Gastroesophageal sphincter (tissue), 4 donors: ENCODE measurements around the gene HADHB. TPM values are rescaled to one million over a fixed set of nuclear protein-coding genes. Genes with fewer than 3 reads are reported as not detected.
"Not testable (repeated sequence)": the region's sequence is repeated elsewhere in the genome, so short reads cannot be mapped to it uniquely, and the experiment has no call there.

Source experiments
- ATAC-seq: fragments of 150-250 bp; one replicate; pipeline ENCODE4 v1.9.1; 2016; ENCODE audit warnings: mild to moderate bottlenecking, moderate library complexity
- H3K27ac ChIP-seq, 4 donors: fragments of 200-600 bp; sonication (generic) in 3 of 4; 1 replicate in 3 of 4; 2 replicates in 1 of 4; pipeline ENCODE4 v1.5.1; 2016 to 2019
- H3K27me3 ChIP-seq: fragments of 200-600 bp; sonication (generic); one replicate; pipeline ENCODE4 v1.5.1; 2019
- H3K36me3 ChIP-seq, 2 donors: fragments of 200-600 bp; sonication (generic); one replicate each; pipeline ENCODE4 v1.5.1; 2019; ENCODE audit warnings: control low read depth in 1 of 2
- H3K4me1 ChIP-seq, 3 donors: fragments of 200-600 bp; sonication (generic); 1 replicate in 2 of 3; 2 replicates in 1 of 3; pipeline ENCODE4 v1.5.1; 2016 to 2019; ENCODE audit warnings: control low read depth in 2 of 3
- H3K4me3 ChIP-seq, 2 donors: fragments of 200-600 bp; sonication (generic); one replicate each; pipeline ENCODE4 v1.5.1; 2019; ENCODE audit warnings: mild to moderate bottlenecking in 1 of 2, moderate library complexity in 1 of 2
- H3K9me3 ChIP-seq, 3 donors: fragments of 200-600 bp; sonication (generic); one replicate each; pipeline ENCODE4 v1.5.1; 2017 to 2019; ENCODE audit warnings: control low read depth in 2 of 3
- EP300 ChIP-seq: sonication (generic); formaldehyde crosslinking; IDR thresholded peaks from one replicate; pipeline ENCODE4 v1.6.1; 2017; ENCODE audit warnings: antibody characterized with exemption, mild to moderate bottlenecking
- POLR2A ChIP-seq, 2 donors: fragments of 450-650 bp; IDR thresholded peaks; one replicate each; pipeline ENCODE4 v1.6.1; 2017; ENCODE audit warnings: antibody characterized with exemption in 2 of 2, mild to moderate bottlenecking in 2 of 2, moderate library complexity in 1 of 2
- POLR2AphosphoS5 ChIP-seq: sonication (generic); formaldehyde crosslinking; IDR thresholded peaks from one replicate; pipeline ENCODE4 v1.6.1; 2017; ENCODE audit warnings: antibody characterized with exemption
- WGBS, 2 donors: methylation state at CpG; one replicate each; pipeline ENCODE4 v1.1.5; 2018; ENCODE audit warnings: low coverage in 1 of 2; 5-methylcytosine and 5-hydroxymethylcytosine counted together
- total RNA-seq, 4 donors: library from RNA; depleted of rRNA; stranded (reverse); fragments of >200 nt; gene quantifications; one replicate each; pipeline ENCODE4 v1.1.0, GENCODE V29; 2016
- TF ChIP-seq, protein P1 (sequence below), 4 experiments: fragments of 200-600 bp in 2 of 4; fragments of 450-650 bp in 2 of 4; sonication (generic) in 1 of 4; IDR thresholded peaks; one replicate each; pipeline ENCODE4 v1.5.1; 2017 to 2019; ENCODE audit warnings: antibody characterized with exemption in 4 of 4, mild to moderate bottlenecking in 2 of 4, moderate library complexity in 2 of 4

The HADHB gene
- total RNA-seq, 4 donors from 2014 or later, result 127 to 358 (median 218) TPM

DNA sequence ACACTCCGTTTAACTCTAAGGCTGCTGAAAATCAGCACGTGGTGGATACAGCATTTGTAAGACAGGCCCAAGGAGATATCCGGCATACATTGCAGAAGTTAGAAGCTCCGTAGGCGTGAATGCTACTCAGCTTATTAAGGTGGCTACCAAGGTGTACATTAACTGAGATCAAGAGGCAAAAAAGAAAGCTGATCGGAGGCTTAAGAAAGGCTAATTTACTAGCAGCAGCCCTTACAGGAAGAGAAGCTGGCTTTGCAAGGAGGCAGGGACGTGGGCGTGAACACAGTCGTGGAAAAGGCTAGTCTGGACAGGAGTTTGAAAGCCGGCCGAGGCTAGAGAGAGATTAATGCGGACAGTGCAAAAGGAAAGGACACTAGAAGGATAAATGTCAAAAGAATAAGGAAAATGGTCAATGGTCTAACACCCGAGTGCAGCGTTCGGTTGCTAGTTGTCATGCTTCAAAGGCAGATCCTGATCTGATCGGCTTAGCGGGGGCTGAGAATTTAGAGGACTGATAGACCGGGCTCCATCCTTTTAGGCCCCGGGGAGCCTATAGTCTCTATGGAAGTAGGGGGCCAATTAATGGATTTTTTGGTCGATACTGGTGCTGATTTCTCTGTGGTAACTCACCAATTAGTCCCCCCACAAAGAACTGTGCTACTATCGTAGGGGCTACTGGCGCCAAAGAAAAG is 55.6 kb downstream of the HADHB start:
- 27 to 30% methylated on average over 21 to 22 of the region's 22 CpGs for WGBS, 2 donors
- peak overlapping the region; percentile 55 to 57 for H3K4me3 ChIP-seq

DNA sequence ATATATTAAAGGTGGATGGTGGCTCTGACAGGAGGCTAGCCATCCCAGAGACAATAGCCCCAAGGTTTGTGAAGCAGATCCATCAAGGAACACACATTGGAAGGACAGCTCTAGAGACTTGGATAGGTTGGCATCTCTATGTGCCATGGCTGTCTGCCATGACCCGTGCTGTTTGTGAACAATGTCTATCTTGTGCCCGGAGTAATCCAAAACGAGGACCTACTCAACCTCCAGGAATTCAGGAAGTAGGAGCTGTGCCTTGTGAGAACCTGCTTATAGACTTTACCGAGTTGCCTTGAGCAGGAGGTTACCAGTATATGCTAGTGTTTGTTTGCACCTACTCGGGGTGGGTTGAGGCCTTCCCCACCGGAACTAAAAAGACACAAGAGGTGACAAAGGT is 58.1 kb downstream of the HADHB start:
- Histone ChIP-seq H3K4me3 (no peak overlapping the region), H3K9me3 (no peaks in the 10 kb centered on the region), H3K27me3 (no peaks in the 10 kb centered on the region), H3K4me1 (peaks cover 0 to 25% (median 6%) of the 10 kb centered on the region in 3 donors), H3K36me3 (no peaks in the 10 kb centered on the region), H3K27ac (no peak overlapping the region)
- TF ChIP-seq POLR2A (IDR thresholded peaks at IDR 0.05) (no peak), EP300 (no peak), POLR2AphosphoS5 (no peak)
- TF ChIP-seq, protein P1, sequence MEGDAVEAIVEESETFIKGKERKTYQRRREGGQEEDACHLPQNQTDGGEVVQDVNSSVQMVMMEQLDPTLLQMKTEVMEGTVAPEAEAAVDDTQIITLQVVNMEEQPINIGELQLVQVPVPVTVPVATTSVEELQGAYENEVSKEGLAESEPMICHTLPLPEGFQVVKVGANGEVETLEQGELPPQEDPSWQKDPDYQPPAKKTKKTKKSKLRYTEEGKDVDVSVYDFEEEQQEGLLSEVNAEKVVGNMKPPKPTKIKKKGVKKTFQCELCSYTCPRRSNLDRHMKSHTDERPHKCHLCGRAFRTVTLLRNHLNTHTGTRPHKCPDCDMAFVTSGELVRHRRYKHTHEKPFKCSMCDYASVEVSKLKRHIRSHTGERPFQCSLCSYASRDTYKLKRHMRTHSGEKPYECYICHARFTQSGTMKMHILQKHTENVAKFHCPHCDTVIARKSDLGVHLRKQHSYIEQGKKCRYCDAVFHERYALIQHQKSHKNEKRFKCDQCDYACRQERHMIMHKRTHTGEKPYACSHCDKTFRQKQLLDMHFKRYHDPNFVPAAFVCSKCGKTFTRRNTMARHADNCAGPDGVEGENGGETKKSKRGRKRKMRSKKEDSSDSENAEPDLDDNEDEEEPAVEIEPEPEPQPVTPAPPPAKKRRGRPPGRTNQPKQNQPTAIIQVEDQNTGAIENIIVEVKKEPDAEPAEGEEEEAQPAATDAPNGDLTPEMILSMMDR (IDR thresholded peaks at IDR 0.05), result no peak
- no peak for ATAC-seq
- 33 to 85% methylated on average over 1 to 5 of the region's 6 CpGs for WGBS, 2 donors

More for the DNA sequence above, 55.6 kb downstream of the HADHB start:
- TF ChIP-seq POLR2AphosphoS5 (no peak), EP300 (no peak), POLR2A (IDR thresholded peaks at IDR 0.05) (no peak)
- TF ChIP-seq, protein P1 (IDR thresholded peaks at IDR 0.05), result no peak
- Histone ChIP-seq H3K4me1 (peaks cover 0 to 30% (median 6%) of the 10 kb centered on the region in 3 donors), H3K36me3 (no peaks in the 10 kb centered on the region), H3K27ac (peak overlapping the region; percentile 61 to 91 (median 84)), H3K27me3 (no peaks in the 10 kb centered on the region), H3K9me3 (no peaks in the 10 kb centered on the region)
- ATAC-seq, result no peak

DNA sequence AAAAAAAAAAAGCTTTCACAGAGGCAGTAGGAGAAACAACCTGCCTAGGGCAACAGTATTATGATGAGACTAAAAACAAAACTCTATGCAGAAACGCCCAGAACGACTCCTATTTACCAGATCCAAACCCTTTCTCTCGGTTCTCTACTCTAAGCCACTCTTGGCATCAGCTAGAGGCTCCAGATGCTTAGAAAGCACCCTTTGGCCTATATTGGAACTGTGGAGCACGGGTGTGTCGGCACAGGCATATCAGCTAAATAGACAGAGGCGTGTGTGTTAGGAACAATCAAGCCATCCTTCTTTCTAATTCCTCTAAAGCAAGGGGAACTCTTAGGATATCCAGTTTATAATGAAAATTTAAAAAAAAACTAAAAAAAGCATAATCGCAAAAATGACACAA is 60.4 kb downstream of the HADHB start:
- not testable (repeated sequence) for H3K27me3 ChIP-seq, H3K4me3 ChIP-seq, H3K9me3 ChIP-seq, ATAC-seq, H3K36me3 ChIP-seq, H3K27ac ChIP-seq
- WGBS, 2 donors, result 62 to 89% methylated on average over 3 to 7 of the region's 7 CpGs
- peaks cover 0 to 12% (median 0%) of the 10 kb centered on the region in 3 donors for H3K4me1 ChIP-seq

DNA sequence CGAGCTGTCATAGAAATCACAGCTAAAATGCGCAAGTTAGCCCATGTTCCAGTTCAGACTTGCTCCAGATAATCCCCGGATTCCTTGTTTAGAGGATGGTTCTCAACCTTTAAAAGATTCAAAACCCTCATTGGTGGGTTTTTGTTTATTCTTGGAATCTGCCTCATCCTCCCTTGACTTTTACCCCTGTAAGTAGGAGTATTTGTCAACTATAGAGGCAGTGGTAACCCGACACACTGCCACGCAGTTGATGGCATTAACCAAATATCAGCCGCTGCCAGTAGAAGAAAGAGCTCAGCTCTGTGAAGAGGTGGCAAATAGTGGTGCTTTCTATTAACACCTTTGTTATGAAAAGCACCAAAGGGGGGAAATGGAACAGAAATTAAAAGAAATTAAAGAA is 60.8 kb downstream of the HADHB start:
- TF ChIP-seq EP300 (no peak), POLR2AphosphoS5 (no peak), POLR2A (IDR thresholded peaks at IDR 0.05) (no peak)
- TF ChIP-seq, protein P1 (IDR thresholded peaks at IDR 0.05), result no peak
- 76 to 81% methylated on average over 3 to 6 of the region's 6 CpGs for WGBS, 2 donors
- H3K4me3 ChIP-seq, result no peak overlapping the region
- no peak overlapping the region for H3K27ac ChIP-seq
- no peaks in the 10 kb centered on the region for H3K9me3 ChIP-seq
- no peaks in the 10 kb centered on the region for H3K27me3 ChIP-seq
- ATAC-seq, result no peak
- H3K4me1 ChIP-seq, result peaks cover 0 to 8% (median 0%) of the 10 kb centered on the region in 3 donors
- no peaks in the 10 kb centered on the region for H3K36me3 ChIP-seq

DNA sequence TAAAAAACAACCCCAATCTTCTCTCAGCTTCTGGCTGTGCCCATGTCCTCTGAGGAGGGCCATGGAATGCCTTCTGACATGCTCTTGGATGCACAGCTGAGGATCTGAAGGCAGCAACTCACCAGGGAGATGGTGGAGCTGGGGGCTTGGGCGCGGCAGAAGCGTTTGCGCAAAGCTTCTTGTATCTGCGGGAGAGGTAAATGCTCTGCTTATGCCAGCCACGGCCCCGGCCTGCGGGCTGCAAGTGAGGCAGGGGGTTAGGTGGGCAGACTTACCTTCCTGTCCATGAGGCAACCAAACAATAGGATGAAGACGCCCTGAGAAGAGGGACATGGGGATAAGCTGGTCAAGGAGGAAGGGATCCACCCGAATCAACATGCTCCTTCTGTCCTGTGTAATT is 65.2 kb downstream of the HADHB start:
- no peak for ATAC-seq
- Histone ChIP-seq H3K4me1 (no peaks in the 10 kb centered on the region), H3K36me3 (no peaks in the 10 kb centered on the region), H3K27ac (no peak overlapping the region), H3K9me3 (no peaks in the 10 kb centered on the region), H3K4me3 (no peak overlapping the region), H3K27me3 (no peaks in the 10 kb centered on the region)
- no peak for TF ChIP-seq POLR2AphosphoS5
- no peak for TF ChIP-seq EP300
- no peak for TF ChIP-seq POLR2A (IDR thresholded peaks at IDR 0.05)
- TF ChIP-seq, protein P1 (IDR thresholded peaks at IDR 0.05), result no peak
- 57 to 81% methylated on average over 2 to 10 of the region's 10 CpGs for WGBS, 2 donors
